ENCODE measurements around the gene SPTBN5. TPM values are rescaled to one million over a fixed set of nuclear protein-coding genes. Genes with fewer than 3 reads are reported as not detected.

SPTBN5 gene
- total RNA-seq, 6 experiments from 2014 or later: 0.16 to 0.34 (median 0.24) TPM

GRCh38 chr15:41891226-41891625, 2.6 kb downstream of the SPTBN5 start:
- no peak for TF ChIP-seq CTCF (IDR thresholded peaks at IDR 0.05)
- no peak overlapping the region for H3K4me3 Mint-ChIP-seq
- H3K27ac Mint-ChIP-seq: no peak overlapping the region
- H3K4me1 Mint-ChIP-seq (ENCODE audit: low read depth): peaks cover 14% of the 10 kb centered on the region
- H3K9me3 Mint-ChIP-seq: no peaks in the 10 kb centered on the region
- no peak for DNase-seq
- no peaks in the 10 kb centered on the region for H3K36me3 Mint-ChIP-seq (ENCODE audit: low read depth)
- peaks cover 2% of the 10 kb centered on the region for H3K27me3 Mint-ChIP-seq (ENCODE audit: insufficient read depth)

GRCh38 chr15:41890050-41890690, 3.7 kb downstream of the SPTBN5 start:
- Mint-ChIP-seq H3K27ac (no peak overlapping the region), H3K4me3 (no peak overlapping the region), H3K27me3 (ENCODE audit: insufficient read depth) (no peaks in the 10 kb centered on the region; the same call in none of the 2 replicates), H3K36me3 (ENCODE audit: low read depth) (no peaks in the 10 kb centered on the region), H3K9me3 (no peaks in the 10 kb centered on the region), H3K4me1 (ENCODE audit: low read depth) (peaks cover 9% of the 10 kb centered on the region)
- DNase-seq: no peak
- no peak for TF ChIP-seq CTCF (IDR thresholded peaks at IDR 0.05)

GRCh38 chr15:41888662-41889253, 5.1 kb downstream of the SPTBN5 start:
- peaks cover 1% of the 10 kb centered on the region for H3K27me3 Mint-ChIP-seq (ENCODE audit: insufficient read depth)
- H3K4me1 Mint-ChIP-seq (ENCODE audit: low read depth): no peaks in the 10 kb centered on the region
- no peak for DNase-seq
- no peaks in the 10 kb centered on the region for H3K36me3 Mint-ChIP-seq (ENCODE audit: low read depth)
- no peak overlapping the region for H3K4me3 Mint-ChIP-seq
- H3K9me3 Mint-ChIP-seq: no peaks in the 10 kb centered on the region
- H3K27ac Mint-ChIP-seq: no peak overlapping the region
- no peak for TF ChIP-seq CTCF (IDR thresholded peaks at IDR 0.05)

- Mint-ChIP-seq H3K9me3 (no peaks in the 10 kb centered on the region), H3K27me3 (ENCODE audit: insufficient read depth) (peaks cover 1% of the 10 kb centered on the region), H3K4me3 (no peak overlapping the region), H3K36me3 (ENCODE audit: low read depth) (no peaks in the 10 kb centered on the region), H3K4me1 (ENCODE audit: low read depth) (no peaks in the 10 kb centered on the region), H3K27ac (no peak overlapping the region)
- no peak for TF ChIP-seq CTCF (IDR thresholded peaks at IDR 0.05)
- DNase-seq: no peak
Observed at GRCh38 chr15:41887893-41888292, 6.0 kb downstream of the SPTBN5 start.

GRCh38 chr15:41887161-41887560, 6.7 kb downstream of the SPTBN5 start:
- Mint-ChIP-seq H3K27me3 (ENCODE audit: insufficient read depth) (peaks cover 1% of the 10 kb centered on the region), H3K27ac (no peak overlapping the region), H3K4me3 (no peak overlapping the region), H3K36me3 (ENCODE audit: low read depth) (no peaks in the 10 kb centered on the region), H3K9me3 (no peaks in the 10 kb centered on the region), H3K4me1 (ENCODE audit: low read depth) (no peaks in the 10 kb centered on the region)
- no peak for DNase-seq
- no peak for TF ChIP-seq CTCF (IDR thresholded peaks at IDR 0.05)
